ENCODE results near the gene TRAPPC10.

The TRAPPC10 gene

DNA sequence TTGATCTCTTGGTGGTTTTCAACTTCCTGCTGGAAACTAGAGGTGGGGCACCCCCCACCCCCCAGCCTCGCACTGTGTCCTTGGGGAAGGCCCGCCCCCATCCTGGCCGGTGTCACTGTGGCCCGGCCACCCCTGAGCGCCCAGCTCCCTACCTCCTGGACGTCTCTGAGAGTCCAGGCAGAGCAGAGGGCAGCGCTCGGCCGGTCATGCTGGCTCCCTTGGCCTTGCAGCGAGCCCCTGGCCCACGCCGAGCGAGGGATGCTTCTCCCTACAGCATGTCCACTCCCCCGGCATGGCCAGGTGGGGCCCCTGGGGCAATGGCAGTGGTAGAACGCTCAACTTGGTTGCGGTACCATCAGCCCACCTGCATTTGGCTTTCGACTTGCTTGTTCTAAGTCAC is 28.7 kb upstream of the TRAPPC10 start:
- TF ChIP-seq, protein P1, sequence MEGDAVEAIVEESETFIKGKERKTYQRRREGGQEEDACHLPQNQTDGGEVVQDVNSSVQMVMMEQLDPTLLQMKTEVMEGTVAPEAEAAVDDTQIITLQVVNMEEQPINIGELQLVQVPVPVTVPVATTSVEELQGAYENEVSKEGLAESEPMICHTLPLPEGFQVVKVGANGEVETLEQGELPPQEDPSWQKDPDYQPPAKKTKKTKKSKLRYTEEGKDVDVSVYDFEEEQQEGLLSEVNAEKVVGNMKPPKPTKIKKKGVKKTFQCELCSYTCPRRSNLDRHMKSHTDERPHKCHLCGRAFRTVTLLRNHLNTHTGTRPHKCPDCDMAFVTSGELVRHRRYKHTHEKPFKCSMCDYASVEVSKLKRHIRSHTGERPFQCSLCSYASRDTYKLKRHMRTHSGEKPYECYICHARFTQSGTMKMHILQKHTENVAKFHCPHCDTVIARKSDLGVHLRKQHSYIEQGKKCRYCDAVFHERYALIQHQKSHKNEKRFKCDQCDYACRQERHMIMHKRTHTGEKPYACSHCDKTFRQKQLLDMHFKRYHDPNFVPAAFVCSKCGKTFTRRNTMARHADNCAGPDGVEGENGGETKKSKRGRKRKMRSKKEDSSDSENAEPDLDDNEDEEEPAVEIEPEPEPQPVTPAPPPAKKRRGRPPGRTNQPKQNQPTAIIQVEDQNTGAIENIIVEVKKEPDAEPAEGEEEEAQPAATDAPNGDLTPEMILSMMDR (conservative IDR thresholded peaks at IDR 0.05; ENCODE audit: low read depth, low read length) = no peak
- Histone ChIP-seq H3K27ac (no peak overlapping the region), H2AFZ (ENCODE audit: low read depth) (no peak overlapping the region), H4K20me1 (ENCODE audit: insufficient read depth) (no peaks in the 10 kb centered on the region), H3K4me3 (IDR thresholded peaks at IDR 0.05; ENCODE audit: insufficient read depth, low read depth, low read length) (no peak overlapping the region), H3K4me1 (ENCODE audit: low read depth, poor library complexity, severe bottlenecking) (no peaks in the 10 kb centered on the region), H3K36me3 (ENCODE audit: insufficient read depth) (no peaks in the 10 kb centered on the region), H3K79me2 (ENCODE audit: insufficient read depth, low read depth) (no peaks in the 10 kb centered on the region), H3K4me2 (no peak overlapping the region), H3K9ac (no peak overlapping the region), H3K27me3 (ENCODE audit: insufficient read depth, low read depth) (no peaks in the 10 kb centered on the region)

DNA sequence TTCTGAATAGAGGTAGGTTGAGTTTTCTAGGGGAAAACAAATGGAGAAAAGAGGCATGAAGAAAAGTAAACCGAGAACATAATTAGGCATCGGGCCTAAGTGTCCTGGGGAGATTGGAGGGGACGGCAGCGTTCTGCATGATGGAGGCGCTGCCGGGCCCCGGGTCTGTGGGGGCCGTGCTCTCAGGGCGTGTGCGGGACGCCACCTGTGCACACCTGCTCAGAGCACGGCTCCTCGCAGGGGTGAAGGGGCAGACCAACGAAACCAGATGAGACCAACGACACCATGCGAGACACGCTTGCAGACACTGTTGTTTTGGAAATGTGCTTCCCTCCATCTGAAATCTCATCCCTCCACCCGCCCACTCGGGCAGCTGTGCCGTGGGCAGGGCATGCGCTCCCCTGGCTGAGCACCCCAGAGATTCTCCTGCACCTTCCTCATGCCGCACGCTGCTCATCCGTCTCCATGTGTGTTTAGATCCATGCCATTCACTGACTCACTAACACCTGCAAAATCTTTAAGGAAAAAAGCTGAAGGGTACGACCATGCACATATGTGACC is 28.2 kb upstream of the TRAPPC10 start:
- no peak overlapping the region for H3K4me2 ChIP-seq
- H2AFZ ChIP-seq (ENCODE audit: low read depth) = no peak overlapping the region
- no peaks in the 10 kb centered on the region for H4K20me1 ChIP-seq (ENCODE audit: insufficient read depth)

DNA sequence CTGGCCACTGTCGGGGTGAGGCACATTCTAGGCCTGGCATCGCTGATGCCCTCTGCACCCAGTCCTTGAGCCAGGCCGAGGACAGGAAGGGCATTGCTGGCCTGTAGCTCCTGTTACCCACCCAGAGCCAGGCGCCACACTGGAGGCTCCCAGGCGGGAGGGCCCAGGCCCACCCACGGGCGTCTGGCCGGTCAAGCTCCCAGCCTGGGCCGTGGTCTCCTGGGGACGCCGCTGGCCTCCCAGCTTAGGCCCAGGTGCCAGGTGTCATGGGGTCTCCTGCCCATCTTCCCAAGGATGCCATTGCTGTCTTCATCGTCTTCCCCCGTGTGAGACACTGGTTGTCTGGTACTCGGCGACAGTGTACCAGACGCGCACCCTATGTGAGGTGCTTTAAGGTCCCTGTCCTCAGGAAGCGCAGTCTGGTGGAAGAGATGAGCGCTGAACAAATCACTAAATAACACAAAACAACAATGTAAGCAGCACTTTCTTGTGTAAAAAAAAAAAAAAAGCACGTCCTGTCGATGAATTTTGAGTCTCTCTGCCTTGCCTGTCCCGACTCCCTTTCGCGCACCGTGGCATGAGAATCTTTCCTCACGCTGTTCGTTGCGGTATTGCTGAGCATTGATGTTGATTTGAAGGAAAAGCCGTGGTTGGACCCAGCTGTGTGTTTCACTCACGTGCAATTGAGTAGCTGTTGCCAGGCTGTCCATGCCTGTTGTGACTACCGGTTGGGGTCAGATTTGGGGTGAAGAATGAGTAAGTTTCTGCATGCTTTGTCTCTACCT is 27.0 kb upstream of the TRAPPC10 start:
- H3K9ac ChIP-seq = no peak overlapping the region
- H4K20me1 ChIP-seq (ENCODE audit: insufficient read depth) = no peaks in the 10 kb centered on the region
- no peaks in the 10 kb centered on the region for H3K79me2 ChIP-seq (ENCODE audit: insufficient read depth, low read depth)
- no peaks in the 10 kb centered on the region for H3K36me3 ChIP-seq (ENCODE audit: insufficient read depth)
- no peak overlapping the region for H2AFZ ChIP-seq (ENCODE audit: low read depth)
- no peak overlapping the region for H3K4me2 ChIP-seq
- H3K27ac ChIP-seq = no peak overlapping the region
- no peaks in the 10 kb centered on the region for H3K4me1 ChIP-seq (ENCODE audit: low read depth, poor library complexity, severe bottlenecking)
- H3K27me3 ChIP-seq (ENCODE audit: insufficient read depth, low read depth) = no peaks in the 10 kb centered on the region
- TF ChIP-seq, protein P1 (conservative IDR thresholded peaks at IDR 0.05; ENCODE audit: low read depth, low read length) = no peak
- H3K4me3 ChIP-seq (IDR thresholded peaks at IDR 0.05; ENCODE audit: insufficient read depth, low read depth, low read length) = no peak overlapping the region

More for the DNA sequence above, 28.2 kb upstream of the TRAPPC10 start:
- Histone ChIP-seq H3K27me3 (ENCODE audit: insufficient read depth, low read depth) (no peaks in the 10 kb centered on the region), H3K9ac (no peak overlapping the region), H3K4me3 (IDR thresholded peaks at IDR 0.05; ENCODE audit: insufficient read depth, low read depth, low read length) (no peak overlapping the region), H3K79me2 (ENCODE audit: insufficient read depth, low read depth) (no peaks in the 10 kb centered on the region), H3K4me1 (ENCODE audit: low read depth, poor library complexity, severe bottlenecking) (no peaks in the 10 kb centered on the region), H3K27ac (no peak overlapping the region), H3K36me3 (ENCODE audit: insufficient read depth) (no peaks in the 10 kb centered on the region)
- TF ChIP-seq, protein P1 (conservative IDR thresholded peaks at IDR 0.05; ENCODE audit: low read depth, low read length) = no peak

DNA sequence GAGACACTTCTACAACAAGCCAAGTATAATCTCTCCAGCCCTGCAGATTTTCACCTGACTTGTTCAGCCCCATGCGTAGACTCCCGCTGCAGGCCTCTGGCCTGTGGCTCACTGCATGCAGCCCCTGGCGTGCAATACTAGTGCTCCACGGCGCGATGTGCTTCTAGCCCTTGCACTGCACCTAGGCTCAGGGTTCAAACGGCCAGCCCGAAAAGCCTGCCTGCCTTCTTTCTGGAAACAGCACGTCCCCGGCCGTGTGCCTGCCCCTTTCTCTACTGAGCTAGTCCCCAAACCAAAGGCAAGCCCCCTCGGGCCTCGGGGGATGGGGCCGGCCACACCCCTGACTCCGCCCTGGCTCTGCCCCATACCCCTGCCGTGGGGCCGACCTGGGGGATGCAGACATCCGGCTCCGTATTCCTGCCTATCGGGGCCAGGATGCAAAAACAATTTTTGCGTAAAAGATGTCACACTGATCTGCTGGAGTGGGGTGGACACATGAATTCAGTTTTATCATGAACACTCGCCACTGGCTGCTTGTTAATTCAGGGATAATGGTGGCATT is 26.3 kb upstream of the TRAPPC10 start:
- H3K4me1 ChIP-seq (ENCODE audit: low read depth, poor library complexity, severe bottlenecking) = no peaks in the 10 kb centered on the region
- H4K20me1 ChIP-seq (ENCODE audit: insufficient read depth) = no peaks in the 10 kb centered on the region
- H3K4me2 ChIP-seq = no peak overlapping the region
- no peaks in the 10 kb centered on the region for H3K79me2 ChIP-seq (ENCODE audit: insufficient read depth, low read depth)
- no peaks in the 10 kb centered on the region for H3K27me3 ChIP-seq (ENCODE audit: insufficient read depth, low read depth)
- H3K36me3 ChIP-seq (ENCODE audit: insufficient read depth) = no peaks in the 10 kb centered on the region
- TF ChIP-seq, protein P1 (conservative IDR thresholded peaks at IDR 0.05; ENCODE audit: low read depth, low read length) = no peak
- no peak overlapping the region for H3K4me3 ChIP-seq (IDR thresholded peaks at IDR 0.05; ENCODE audit: insufficient read depth, low read depth, low read length)
- H3K9ac ChIP-seq = no peak overlapping the region
- no peak overlapping the region for H3K27ac ChIP-seq
- no peak overlapping the region for H2AFZ ChIP-seq (ENCODE audit: low read depth)
